ENCODE results near the gene SLC36A3. TPM values are rescaled to one million over a fixed set of nuclear protein-coding genes. Genes with fewer than 3 reads are reported as not detected.

The SLC36A3 gene
- total RNA-seq, 1 donor from 2014 or later: not detected

DNA sequence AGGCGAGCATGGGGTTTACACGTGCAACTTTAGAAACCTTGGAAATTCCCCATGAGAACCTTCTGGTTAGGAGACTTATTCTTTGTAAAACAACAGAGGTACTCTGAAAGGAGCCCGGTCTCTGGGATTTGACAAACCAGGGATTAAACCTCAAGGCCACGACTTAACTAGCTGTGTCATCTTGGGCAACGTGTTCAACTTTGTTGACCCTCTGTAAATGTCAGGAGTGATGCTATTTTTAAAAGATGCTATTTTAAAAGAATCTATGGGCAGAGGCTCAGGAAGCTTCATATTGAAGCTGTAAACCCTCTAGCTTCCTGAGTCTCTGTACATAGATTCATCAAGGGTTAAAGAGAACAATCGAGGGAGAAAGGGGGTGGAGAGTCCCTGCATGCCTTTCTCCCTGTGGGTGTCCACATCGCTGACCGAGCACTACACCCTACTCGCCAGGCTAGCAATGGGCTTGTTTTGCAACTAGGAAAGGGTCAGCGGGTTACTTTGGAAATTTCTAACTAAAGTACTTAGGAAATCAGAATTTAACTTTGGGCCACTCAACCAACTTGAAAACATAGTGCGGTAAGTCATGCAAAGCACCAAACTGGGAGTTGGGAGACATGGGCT is 41.7 kb upstream of the SLC36A3 start:
- Histone ChIP-seq H3K36me3 (no peaks in the 10 kb centered on the region), H3K4me3 (no peak overlapping the region), H3K27me3 (no peaks in the 10 kb centered on the region), H3K9me3 (no peaks in the 10 kb centered on the region), H3K4me1 (no peaks in the 10 kb centered on the region), H3K27ac (no peak overlapping the region)
- TF ChIP-seq, protein P1, sequence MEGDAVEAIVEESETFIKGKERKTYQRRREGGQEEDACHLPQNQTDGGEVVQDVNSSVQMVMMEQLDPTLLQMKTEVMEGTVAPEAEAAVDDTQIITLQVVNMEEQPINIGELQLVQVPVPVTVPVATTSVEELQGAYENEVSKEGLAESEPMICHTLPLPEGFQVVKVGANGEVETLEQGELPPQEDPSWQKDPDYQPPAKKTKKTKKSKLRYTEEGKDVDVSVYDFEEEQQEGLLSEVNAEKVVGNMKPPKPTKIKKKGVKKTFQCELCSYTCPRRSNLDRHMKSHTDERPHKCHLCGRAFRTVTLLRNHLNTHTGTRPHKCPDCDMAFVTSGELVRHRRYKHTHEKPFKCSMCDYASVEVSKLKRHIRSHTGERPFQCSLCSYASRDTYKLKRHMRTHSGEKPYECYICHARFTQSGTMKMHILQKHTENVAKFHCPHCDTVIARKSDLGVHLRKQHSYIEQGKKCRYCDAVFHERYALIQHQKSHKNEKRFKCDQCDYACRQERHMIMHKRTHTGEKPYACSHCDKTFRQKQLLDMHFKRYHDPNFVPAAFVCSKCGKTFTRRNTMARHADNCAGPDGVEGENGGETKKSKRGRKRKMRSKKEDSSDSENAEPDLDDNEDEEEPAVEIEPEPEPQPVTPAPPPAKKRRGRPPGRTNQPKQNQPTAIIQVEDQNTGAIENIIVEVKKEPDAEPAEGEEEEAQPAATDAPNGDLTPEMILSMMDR (IDR thresholded peaks at IDR 0.05): no peak
- DNase-seq (ENCODE audit: low spot score in 2 of 2): no peak
- intact Hi-C loops (cut with DNase I): no loop called here

DNA sequence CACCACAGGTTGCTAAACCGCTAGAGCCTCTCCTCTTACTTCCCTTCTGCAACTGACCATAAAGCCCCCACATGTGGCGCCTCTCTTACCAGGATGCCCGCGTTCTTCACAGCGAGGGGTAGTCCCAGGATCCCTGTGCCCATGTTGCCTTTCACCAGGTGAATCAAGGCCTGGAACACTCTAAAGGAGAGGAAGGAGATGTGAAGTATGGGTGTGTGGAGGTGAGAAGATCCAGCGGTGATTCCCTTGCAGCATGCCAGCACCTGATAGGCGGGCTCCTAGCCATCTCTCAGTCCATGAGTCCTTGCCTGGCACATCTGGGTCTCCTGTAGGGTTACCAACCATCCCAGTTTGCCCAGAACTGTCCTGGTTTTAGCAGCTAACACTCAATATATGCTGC is 40.5 kb upstream of the SLC36A3 start:
- Histone ChIP-seq H3K4me3 (no peak overlapping the region), H3K27me3 (no peaks in the 10 kb centered on the region)

DNA sequence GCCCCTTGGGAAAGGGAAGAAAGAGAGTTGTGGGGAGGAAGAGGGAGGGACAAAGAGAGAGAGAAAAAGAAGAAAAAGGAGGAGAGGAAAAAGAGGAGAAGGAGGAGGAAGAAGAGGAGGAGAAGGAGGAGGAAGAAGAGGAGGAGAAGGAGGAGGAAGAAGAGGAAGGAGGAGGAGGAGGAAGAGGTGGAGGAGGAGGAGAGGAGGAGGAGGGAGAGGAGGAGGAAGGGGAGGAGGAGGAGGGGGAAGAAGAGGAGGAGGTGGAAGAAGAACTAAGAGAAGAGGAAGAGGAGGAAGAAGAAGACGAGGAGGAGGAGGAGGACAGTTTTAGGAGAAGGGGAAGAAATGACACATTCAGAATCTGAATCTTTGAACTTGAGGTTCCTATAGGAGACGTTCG is 36.4 kb upstream of the SLC36A3 start:
- Histone ChIP-seq H3K27ac (no peak overlapping the region), H3K9me3 (no peaks in the 10 kb centered on the region), H3K4me1 (no peaks in the 10 kb centered on the region), H3K36me3 (no peaks in the 10 kb centered on the region), H3K4me3 (no peak overlapping the region), H3K27me3 (no peaks in the 10 kb centered on the region)
- no peak for DNase-seq (ENCODE audit: low spot score in 2 of 2)
- intact Hi-C loops (cut with DNase I): no loop called here
- TF ChIP-seq, protein P1 (IDR thresholded peaks at IDR 0.05): no peak

More for the DNA sequence above, 40.5 kb upstream of the SLC36A3 start:
- no peak overlapping the region for H3K27ac ChIP-seq
- H3K9me3 ChIP-seq: no peaks in the 10 kb centered on the region
- TF ChIP-seq, protein P1 (IDR thresholded peaks at IDR 0.05): no peak
- H3K4me1 ChIP-seq: no peaks in the 10 kb centered on the region
- no peak for DNase-seq (ENCODE audit: low spot score in 2 of 2)
- no peaks in the 10 kb centered on the region for H3K36me3 ChIP-seq
- intact Hi-C loops (cut with DNase I): no loop called here

DNA sequence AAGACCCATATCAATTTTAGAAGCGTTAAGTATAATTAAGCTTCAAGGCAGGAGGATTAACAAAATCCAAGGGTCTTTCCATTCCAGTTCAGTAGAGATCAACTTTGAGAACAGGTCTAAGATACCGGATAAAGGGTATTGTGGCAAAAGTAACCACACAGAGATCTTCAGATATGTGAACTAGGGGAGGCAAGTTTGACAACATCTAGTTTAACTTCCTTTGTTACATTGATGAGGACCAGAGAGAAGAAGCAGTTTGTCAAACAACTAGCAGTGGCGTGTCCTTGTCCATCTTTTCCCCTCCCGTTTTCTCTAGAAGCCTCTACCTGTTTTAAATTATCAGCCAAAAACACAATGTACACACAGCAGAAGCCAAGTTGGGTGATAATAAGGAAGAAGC is 35.2 kb upstream of the SLC36A3 start:
- TF ChIP-seq, protein P1 (IDR thresholded peaks at IDR 0.05): no peak
- intact Hi-C loops (cut with DNase I): no loop called here
- no peaks in the 10 kb centered on the region for H3K9me3 ChIP-seq
- H3K27me3 ChIP-seq: no peaks in the 10 kb centered on the region
- no peak overlapping the region for H3K4me3 ChIP-seq
- H3K4me1 ChIP-seq: no peaks in the 10 kb centered on the region
- H3K27ac ChIP-seq: no peak overlapping the region
- DNase-seq (ENCODE audit: low spot score in 2 of 2): no peak
- no peaks in the 10 kb centered on the region for H3K36me3 ChIP-seq

DNA sequence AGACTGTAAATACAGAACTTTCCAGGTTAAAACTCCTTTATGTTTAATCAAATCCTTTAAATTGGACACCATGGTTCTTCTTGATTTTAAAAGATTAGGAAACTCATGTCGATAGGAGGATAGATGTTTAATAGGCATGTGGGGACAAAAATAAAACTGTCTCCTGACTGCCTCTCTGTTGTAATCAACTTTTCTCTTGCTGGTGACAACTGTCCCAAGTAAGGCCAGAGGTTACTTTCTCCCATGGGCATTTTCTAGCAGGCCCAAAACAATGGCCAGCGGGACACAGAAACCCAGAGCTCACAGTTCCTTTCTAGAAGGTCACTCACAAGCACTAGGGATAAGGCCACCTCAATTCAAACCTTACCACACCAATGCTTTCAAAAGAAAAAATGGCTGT is 29.3 kb upstream of the SLC36A3 start:
- H3K27me3 ChIP-seq: no peaks in the 10 kb centered on the region
- no peaks in the 10 kb centered on the region for H3K36me3 ChIP-seq
- H3K9me3 ChIP-seq: no peaks in the 10 kb centered on the region
- H3K4me1 ChIP-seq: no peaks in the 10 kb centered on the region
- H3K4me3 ChIP-seq: no peak overlapping the region
- TF ChIP-seq, protein P1 (IDR thresholded peaks at IDR 0.05): no peak
- DNase-seq (ENCODE audit: low spot score in 2 of 2): no peak
- H3K27ac ChIP-seq: no peak overlapping the region
- intact Hi-C loops (cut with DNase I): no loop called here

DNA sequence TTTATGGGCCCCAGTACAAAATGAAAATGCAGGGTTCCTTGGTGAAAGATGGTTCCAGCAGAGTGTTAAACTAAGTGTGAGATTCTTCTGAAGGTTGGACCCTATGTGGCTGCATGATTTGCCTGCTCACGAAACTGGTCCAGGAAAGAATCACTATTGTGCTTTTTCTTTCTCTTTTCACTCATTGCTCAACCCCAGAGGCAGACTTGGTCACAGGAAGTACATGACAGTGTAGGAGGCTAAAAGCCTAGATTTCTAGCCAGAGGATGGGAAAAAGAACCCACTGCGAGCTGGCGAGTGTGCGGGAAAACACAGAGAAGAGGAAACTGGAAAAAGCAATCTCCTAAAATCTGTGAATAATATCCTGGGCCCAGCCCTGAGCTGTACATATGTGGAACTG is 25.2 kb upstream of the SLC36A3 start:
- no peaks in the 10 kb centered on the region for H3K4me1 ChIP-seq
- DNase-seq (ENCODE audit: low spot score in 2 of 2): no peak
- intact Hi-C loops (cut with DNase I): no loop called here
- H3K27ac ChIP-seq: no peak overlapping the region
- no peaks in the 10 kb centered on the region for H3K36me3 ChIP-seq
- TF ChIP-seq, protein P1 (IDR thresholded peaks at IDR 0.05): no peak
- H3K9me3 ChIP-seq: no peaks in the 10 kb centered on the region
- H3K27me3 ChIP-seq: no peaks in the 10 kb centered on the region
- H3K4me3 ChIP-seq: no peak overlapping the region

Measured in ascending aorta (tissue), 2 donors.